Sigmoid colon (tissue), 7 donors: ENCODE measurements around the gene ZNF451. TPM values are rescaled to one million over a fixed set of nuclear protein-coding genes. Genes with fewer than 3 reads are reported as not detected.

Experiments
- DNase-seq: peaks from one replicate; pipeline ENCODE4 v3.0.0-alpha.2; 2019
- H3K27ac ChIP-seq, 4 donors: fragments of 200-600 bp; sonication (generic); one replicate each; pipeline ENCODE4 v1.5.1; 2016 to 2019; ENCODE audit warnings: mild to moderate bottlenecking in 1 of 4
- H3K27me3 ChIP-seq, 3 donors: fragments of 200-600 bp; sonication (generic); one replicate each; pipeline ENCODE4 v1.5.1; 2019; ENCODE audit warnings: mild to moderate bottlenecking in 1 of 3
- H3K36me3 ChIP-seq, 4 donors: fragments of 200-600 bp; sonication (generic); one replicate each; pipeline ENCODE4 v1.5.1; 2016 to 2019
- H3K4me1 ChIP-seq, 4 donors: fragments of 200-600 bp; sonication (generic); one replicate each; pipeline ENCODE4 v1.5.1; 2017 to 2019
- H3K4me3 ChIP-seq, 4 donors: fragments of 200-600 bp; sonication (generic); one replicate each; pipeline ENCODE4 v1.5.1; 2017 to 2019; ENCODE audit warnings: mild to moderate bottlenecking in 2 of 4, moderate library complexity in 1 of 4
- H3K9me3 ChIP-seq, 4 donors: fragments of 200-600 bp in 3 of 4; sonication (generic) in 3 of 4; one replicate each; pipeline versions ENCODE4 v1.5.1 to v1.6.1; 2013 to 2019
- EP300 ChIP-seq, 4 donors: sonication (generic); formaldehyde crosslinking; IDR thresholded peaks; one replicate each; pipeline ENCODE4 v1.6.1; 2017; ENCODE audit warnings: antibody characterized with exemption in 4 of 4
- POLR2A ChIP-seq, 2 donors: fragments of 450-650 bp; IDR thresholded peaks; one replicate each; pipeline ENCODE4 v1.6.1; 2016; ENCODE audit warnings: antibody characterized with exemption in 2 of 2, mild to moderate bottlenecking in 2 of 2, moderate library complexity in 2 of 2
- POLR2AphosphoS5 ChIP-seq, 4 donors: sonication (generic); formaldehyde crosslinking; IDR thresholded peaks; one replicate each; pipeline ENCODE4 v1.6.1; 2017; ENCODE audit warnings: antibody characterized with exemption in 4 of 4
- WGBS, 2 donors: extraction: QIAGEN DNeasy Blood & Tissue Kit; methylation state at CpG; one replicate each; pipeline ENCODE4 v1.1.7; 2013; 5-methylcytosine and 5-hydroxymethylcytosine counted together
- intact Hi-C: fragments of 100-400 bp; cut with DNase I; formaldehyde crosslinking; loops from one replicate; pipeline ENCODE4 v1.15.1; 2023
- polyA plus RNA-seq, 3 donors: library from polyadenylated mRNA; stranded (reverse); fragments of 200-250 nt; gene quantifications; one replicate each; pipeline ENCODE4 v1.2.3, GENCODE V29; 2013
- total RNA-seq, 4 donors: library from RNA; depleted of rRNA; stranded (reverse); fragments of >200 nt; gene quantifications; one replicate each; pipeline ENCODE4 v1.1.0, GENCODE V29; 2016
- TF ChIP-seq, protein P1 (sequence below), 4 experiments: fragments of 450-650 bp in 3 of 4; fragments of 200-600 bp in 1 of 4; IDR thresholded peaks; one replicate each; pipeline ENCODE4 v1.5.1; 2016 to 2019; ENCODE audit warnings: antibody characterized with exemption in 4 of 4, mild to moderate bottlenecking in 3 of 4, moderate library complexity in 2 of 4
- donor health status: healthy with polysubstance abuse.
- donor health status: Bipolar disorder and iron deficiency.
- donor health status: healthy.

The ZNF451 gene
- total and polyA plus RNA-seq, 7 donors, result 4.2 to 70.1 (median 56.6) TPM

DNA sequence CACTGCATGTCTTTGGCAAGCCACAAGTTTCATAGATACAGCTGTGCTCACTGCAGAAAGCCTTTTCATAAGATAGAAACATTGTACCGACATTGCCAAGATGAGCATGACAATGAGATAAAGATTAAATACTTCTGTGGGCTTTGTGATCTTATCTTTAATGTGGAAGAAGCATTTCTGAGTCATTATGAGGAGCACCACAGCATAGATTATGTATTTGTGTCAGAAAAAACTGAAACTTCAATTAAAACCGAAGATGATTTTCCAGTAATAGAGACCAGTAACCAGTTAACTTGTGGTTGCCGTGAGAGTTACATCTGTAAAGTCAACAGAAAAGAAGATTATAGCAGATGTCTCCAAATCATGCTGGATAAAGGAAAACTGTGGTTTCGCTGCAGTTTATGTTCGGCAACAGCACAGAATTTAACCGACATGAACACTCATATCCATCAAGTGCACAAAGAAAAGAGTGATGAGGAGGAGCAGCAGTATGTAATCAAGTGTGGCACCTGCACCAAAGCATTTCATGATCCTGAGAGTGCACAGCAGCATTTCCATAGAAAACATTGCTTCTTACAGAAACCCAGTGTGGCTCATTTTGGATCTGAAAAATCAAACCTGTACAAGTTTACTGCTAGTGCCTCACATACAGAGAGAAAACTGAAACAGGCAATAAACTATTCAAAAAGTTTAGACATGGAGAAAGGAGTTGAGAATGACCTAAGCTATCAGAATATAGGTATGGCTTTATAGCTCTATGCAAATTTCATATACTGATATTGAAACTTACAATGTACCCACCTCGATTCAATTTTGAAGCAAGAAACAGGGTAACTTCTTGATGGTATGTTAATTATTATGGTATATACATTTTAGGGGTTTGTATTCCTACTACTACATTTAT is 58.2 kb downstream of the ZNF451 start:
- TF ChIP-seq POLR2A (IDR thresholded peaks at IDR 0.05) (no peak), POLR2AphosphoS5 (IDR thresholded peaks at IDR 0.05) (no peak), EP300 (IDR thresholded peaks at IDR 0.05) (no peak)
- TF ChIP-seq, protein P1, sequence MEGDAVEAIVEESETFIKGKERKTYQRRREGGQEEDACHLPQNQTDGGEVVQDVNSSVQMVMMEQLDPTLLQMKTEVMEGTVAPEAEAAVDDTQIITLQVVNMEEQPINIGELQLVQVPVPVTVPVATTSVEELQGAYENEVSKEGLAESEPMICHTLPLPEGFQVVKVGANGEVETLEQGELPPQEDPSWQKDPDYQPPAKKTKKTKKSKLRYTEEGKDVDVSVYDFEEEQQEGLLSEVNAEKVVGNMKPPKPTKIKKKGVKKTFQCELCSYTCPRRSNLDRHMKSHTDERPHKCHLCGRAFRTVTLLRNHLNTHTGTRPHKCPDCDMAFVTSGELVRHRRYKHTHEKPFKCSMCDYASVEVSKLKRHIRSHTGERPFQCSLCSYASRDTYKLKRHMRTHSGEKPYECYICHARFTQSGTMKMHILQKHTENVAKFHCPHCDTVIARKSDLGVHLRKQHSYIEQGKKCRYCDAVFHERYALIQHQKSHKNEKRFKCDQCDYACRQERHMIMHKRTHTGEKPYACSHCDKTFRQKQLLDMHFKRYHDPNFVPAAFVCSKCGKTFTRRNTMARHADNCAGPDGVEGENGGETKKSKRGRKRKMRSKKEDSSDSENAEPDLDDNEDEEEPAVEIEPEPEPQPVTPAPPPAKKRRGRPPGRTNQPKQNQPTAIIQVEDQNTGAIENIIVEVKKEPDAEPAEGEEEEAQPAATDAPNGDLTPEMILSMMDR (IDR thresholded peaks at IDR 0.05), result no peak
- Histone ChIP-seq H3K4me1 (no peaks in the 10 kb centered on the region), H3K27me3 (no peaks in the 10 kb centered on the region), H3K36me3 (peaks cover 0 to 51% (median 33%) of the 10 kb centered on the region in 4 donors), H3K9me3 (no peaks in the 10 kb centered on the region), H3K27ac (no peak overlapping the region), H3K4me3 (no peak overlapping the region)
- WGBS, 2 donors, result 82 to 88% methylated on average over 7 of the region's 7 CpGs
- DNase-seq, result no peak
- intact Hi-C loops, result no loop called here

DNA sequence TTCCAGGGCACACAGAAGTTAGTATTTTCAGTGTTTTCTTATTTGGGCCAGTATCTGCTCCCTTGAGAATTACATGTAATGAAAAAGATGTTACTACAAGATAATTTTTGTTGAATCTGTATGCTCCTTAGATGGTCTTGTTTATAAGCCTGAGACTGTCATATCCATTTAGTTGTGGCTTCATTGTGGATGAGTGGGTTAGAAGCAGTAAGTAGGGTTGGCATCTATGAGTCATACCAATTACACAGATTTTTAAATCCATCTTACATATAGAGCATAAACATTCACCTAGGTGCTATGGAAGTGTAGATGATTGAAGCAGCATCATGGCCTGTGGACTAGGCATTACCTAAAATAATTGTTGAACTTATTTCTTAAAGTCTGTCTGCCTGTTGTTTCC is 68.7 kb downstream of the ZNF451 start:
- DNase-seq, result no peak
- TF ChIP-seq, protein P1 (IDR thresholded peaks at IDR 0.05), result no peak
- TF ChIP-seq EP300 (IDR thresholded peaks at IDR 0.05) (no peak), POLR2A (IDR thresholded peaks at IDR 0.05) (no peak), POLR2AphosphoS5 (IDR thresholded peaks at IDR 0.05) (no peak)
- H3K27ac ChIP-seq, result no peak overlapping the region
- no peaks in the 10 kb centered on the region for H3K4me1 ChIP-seq
- no peak overlapping the region for H3K4me3 ChIP-seq
- H3K36me3 ChIP-seq, result peaks cover 2 to 62% (median 5%) of the 10 kb centered on the region in 4 donors
- H3K27me3 ChIP-seq, result no peaks in the 10 kb centered on the region
- no peaks in the 10 kb centered on the region for H3K9me3 ChIP-seq
- intact Hi-C loops, result no loop called here

DNA sequence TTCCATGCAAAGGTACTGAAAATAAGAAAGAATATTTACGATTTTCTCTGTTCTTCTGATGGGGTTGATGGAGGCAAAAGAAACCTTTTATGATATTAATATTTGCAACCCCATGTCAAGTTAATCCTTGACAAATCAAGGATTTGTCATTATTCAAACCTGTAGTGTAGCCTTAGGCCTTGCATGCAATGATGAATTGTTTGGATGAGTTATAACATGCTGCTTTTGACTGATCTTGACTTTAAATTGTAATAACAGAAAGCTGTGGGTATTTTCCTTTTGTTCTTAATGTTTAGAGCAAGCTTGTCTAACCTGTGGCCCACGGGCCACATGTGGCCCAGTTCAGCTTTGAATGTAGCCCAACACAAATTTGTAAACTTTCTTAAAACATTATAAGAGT is 69.1 kb downstream of the ZNF451 start:
- no peak for DNase-seq
- H3K36me3 ChIP-seq, result peaks cover 0 to 61% (median 1%) of the 10 kb centered on the region in 4 donors
- no peaks in the 10 kb centered on the region for H3K27me3 ChIP-seq
- no peak overlapping the region for H3K4me3 ChIP-seq
- no peaks in the 10 kb centered on the region for H3K9me3 ChIP-seq
- intact Hi-C loops, result no loop called here
- WGBS, 2 donors, result 91 to 96% methylated on average over 2 of the region's 2 CpGs
- H3K27ac ChIP-seq, result no peak overlapping the region
- TF ChIP-seq POLR2A (IDR thresholded peaks at IDR 0.05) (no peak), EP300 (IDR thresholded peaks at IDR 0.05) (no peak)
- TF ChIP-seq, protein P1 (IDR thresholded peaks at IDR 0.05), result no peak
- H3K4me1 ChIP-seq, result no peaks in the 10 kb centered on the region

DNA sequence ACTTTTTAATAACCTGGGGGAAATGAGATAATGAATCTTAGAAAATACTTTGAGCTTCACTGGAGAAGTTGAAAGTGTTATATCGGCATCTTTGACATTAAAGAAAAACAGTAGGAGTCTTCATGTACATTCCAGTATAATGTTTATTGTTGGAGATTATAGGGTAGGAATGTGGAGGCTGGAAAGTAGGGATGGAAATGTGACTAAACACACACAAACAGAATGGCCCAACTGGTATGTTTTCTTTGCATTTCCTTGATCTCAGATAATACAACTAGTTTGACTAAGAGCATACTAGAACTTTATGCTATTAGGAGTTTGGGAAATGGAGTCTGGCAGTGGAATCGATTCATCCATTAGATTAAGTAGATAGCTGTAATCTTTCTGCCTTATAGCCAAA is 72.0 kb downstream of the ZNF451 start:
- Histone ChIP-seq H3K9me3 (peaks cover 0 to 5% (median 0%) of the 10 kb centered on the region in 4 donors), H3K27me3 (no peaks in the 10 kb centered on the region), H3K4me3 (no peak overlapping the region), H3K27ac (no peak overlapping the region), H3K4me1 (no peaks in the 10 kb centered on the region), H3K36me3 (peaks cover 0 to 61% (median 5%) of the 10 kb centered on the region in 4 donors)
- DNase-seq, result no peak
- WGBS, 2 donors, result 94 to 97% methylated on average over 2 of the region's 2 CpGs
- intact Hi-C loops, result no loop called here
- TF ChIP-seq, protein P1 (IDR thresholded peaks at IDR 0.05), result no peak
- TF ChIP-seq POLR2A (IDR thresholded peaks at IDR 0.05) (no peak), POLR2AphosphoS5 (IDR thresholded peaks at IDR 0.05) (no peak), EP300 (IDR thresholded peaks at IDR 0.05) (no peak)
